ENCODE results near the gene FGFRL1.
"Not testable (repeated sequence)": the region's sequence is repeated elsewhere in the genome, so short reads cannot be mapped to it uniquely, and the experiment has no call there.

Gene FGFRL1

GRCh38 chr4:1052231-1052671, 40.8 kb downstream of the FGFRL1 start:
- Histone ChIP-seq H2AFZ (ENCODE audit: low read depth, low read length) (no peak overlapping the region), H3K4me1 (ENCODE audit: insufficient read depth, low read length) (no peaks in the 10 kb centered on the region), H3K9me3 (ENCODE audit: low read length) (peaks cover 8% of the 10 kb centered on the region), H3K4me3 (ENCODE audit: low read length) (no peak overlapping the region), H3K36me3 (ENCODE audit: insufficient read depth, low read length) (no peaks in the 10 kb centered on the region), H3K27me3 (ENCODE audit: insufficient read depth, low read length) (peaks cover 42% of the 10 kb centered on the region)

GRCh38 chr4:1053080-1053661, 41.7 kb downstream of the FGFRL1 start:
- no peaks in the 10 kb centered on the region for H3K4me1 ChIP-seq (ENCODE audit: insufficient read depth, low read length)
- no peak overlapping the region for H3K4me3 ChIP-seq (ENCODE audit: low read length)
- peaks cover 8% of the 10 kb centered on the region for H3K9me3 ChIP-seq (ENCODE audit: low read length)
- no peaks in the 10 kb centered on the region for H3K36me3 ChIP-seq (ENCODE audit: insufficient read depth, low read length)
- H3K27me3 ChIP-seq (ENCODE audit: insufficient read depth, low read length) = peaks cover 47% of the 10 kb centered on the region
- H2AFZ ChIP-seq (ENCODE audit: low read depth, low read length) = no peak overlapping the region

GRCh38 chr4:1053891-1054290, 42.5 kb downstream of the FGFRL1 start:
- not testable (repeated sequence) for H3K4me1 ChIP-seq (ENCODE audit: insufficient read depth, low read length); H3K4me3 ChIP-seq (ENCODE audit: low read length)
- H3K27me3 ChIP-seq (ENCODE audit: insufficient read depth, low read length) = peaks cover 54% of the 10 kb centered on the region

GRCh38 chr4:1054696-1055242, 43.3 kb downstream of the FGFRL1 start:
- not testable (repeated sequence) for H3K4me1 ChIP-seq (ENCODE audit: insufficient read depth, low read length); H3K36me3 ChIP-seq (ENCODE audit: insufficient read depth, low read length); H3K4me3 ChIP-seq (ENCODE audit: low read length); H3K9me3 ChIP-seq (ENCODE audit: low read length); H2AFZ ChIP-seq (ENCODE audit: low read depth, low read length)
- peaks cover 60% of the 10 kb centered on the region for H3K27me3 ChIP-seq (ENCODE audit: insufficient read depth, low read length)

More at GRCh38 chr4:1053891-1054290, 42.5 kb downstream of the FGFRL1 start:
- not testable (repeated sequence) for H2AFZ ChIP-seq (ENCODE audit: low read depth, low read length); H3K9me3 ChIP-seq (ENCODE audit: low read length); H3K36me3 ChIP-seq (ENCODE audit: insufficient read depth, low read length)

GRCh38 chr4:1055243-1055701, 43.8 kb downstream of the FGFRL1 start:
- not testable (repeated sequence) for H3K4me1 ChIP-seq (ENCODE audit: insufficient read depth, low read length); H2AFZ ChIP-seq (ENCODE audit: low read depth, low read length); H3K36me3 ChIP-seq (ENCODE audit: insufficient read depth, low read length); H3K4me3 ChIP-seq (ENCODE audit: low read length); H3K9me3 ChIP-seq (ENCODE audit: low read length)
- peaks cover 60% of the 10 kb centered on the region for H3K27me3 ChIP-seq (ENCODE audit: insufficient read depth, low read length)

- Histone ChIP-seq H3K4me3 (ENCODE audit: low read length) (no peak overlapping the region), H3K4me1 (ENCODE audit: insufficient read depth, low read length) (no peaks in the 10 kb centered on the region), H3K9me3 (ENCODE audit: low read length) (peaks cover 8% of the 10 kb centered on the region), H3K36me3 (ENCODE audit: insufficient read depth, low read length) (no peaks in the 10 kb centered on the region), H2AFZ (ENCODE audit: low read depth, low read length) (no peak overlapping the region), H3K27me3 (ENCODE audit: insufficient read depth, low read length) (peaks cover 60% of the 10 kb centered on the region)
Observed at GRCh38 chr4:1055721-1056590, 44.5 kb downstream of the FGFRL1 start.

- H3K27me3 ChIP-seq (ENCODE audit: insufficient read depth, low read length) = peaks cover 55% of the 10 kb centered on the region
- H3K4me3 ChIP-seq (ENCODE audit: low read length) = no peak overlapping the region
- no peaks in the 10 kb centered on the region for H3K36me3 ChIP-seq (ENCODE audit: insufficient read depth, low read length)
- H2AFZ ChIP-seq (ENCODE audit: low read depth, low read length) = no peak overlapping the region
- H3K9me3 ChIP-seq (ENCODE audit: low read length) = peaks cover 4% of the 10 kb centered on the region
- H3K4me1 ChIP-seq (ENCODE audit: insufficient read depth, low read length) = peaks cover 2% of the 10 kb centered on the region
Observed at GRCh38 chr4:1056671-1057402, 45.4 kb downstream of the FGFRL1 start.

GRCh38 chr4:1057403-1057745, 45.9 kb downstream of the FGFRL1 start:
- no peaks in the 10 kb centered on the region for H3K36me3 ChIP-seq (ENCODE audit: insufficient read depth, low read length)
- peaks cover 7% of the 10 kb centered on the region for H3K4me1 ChIP-seq (ENCODE audit: insufficient read depth, low read length)
- H2AFZ ChIP-seq (ENCODE audit: low read depth, low read length) = no peak overlapping the region
- H3K9me3 ChIP-seq (ENCODE audit: low read length) = peaks cover 4% of the 10 kb centered on the region
- peaks cover 50% of the 10 kb centered on the region for H3K27me3 ChIP-seq (ENCODE audit: insufficient read depth, low read length)
- no peak overlapping the region for H3K4me3 ChIP-seq (ENCODE audit: low read length)

GRCh38 chr4:1058198-1058996, 47.0 kb downstream of the FGFRL1 start:
- peaks cover 10% of the 10 kb centered on the region for H3K4me1 ChIP-seq (ENCODE audit: insufficient read depth, low read length)
- no peak overlapping the region for H3K4me3 ChIP-seq (ENCODE audit: low read length)
- H3K36me3 ChIP-seq (ENCODE audit: insufficient read depth, low read length) = no peaks in the 10 kb centered on the region
- no peak overlapping the region for H2AFZ ChIP-seq (ENCODE audit: low read depth, low read length)
- no peaks in the 10 kb centered on the region for H3K9me3 ChIP-seq (ENCODE audit: low read length)
- peaks cover 40% of the 10 kb centered on the region for H3K27me3 ChIP-seq (ENCODE audit: insufficient read depth, low read length)

GRCh38 chr4:1058997-1059665, 47.7 kb downstream of the FGFRL1 start:
- Histone ChIP-seq H3K9me3 (ENCODE audit: low read length) (no peaks in the 10 kb centered on the region), H3K4me1 (ENCODE audit: insufficient read depth, low read length) (peaks cover 10% of the 10 kb centered on the region), H3K36me3 (ENCODE audit: insufficient read depth, low read length) (no peaks in the 10 kb centered on the region), H2AFZ (ENCODE audit: low read depth, low read length) (no peak overlapping the region), H3K4me3 (ENCODE audit: low read length) (no peak overlapping the region), H3K27me3 (ENCODE audit: insufficient read depth, low read length) (peaks cover 38% of the 10 kb centered on the region)

GRCh38 chr4:1060121-1060520, 48.7 kb downstream of the FGFRL1 start:
- Histone ChIP-seq H3K4me3 (ENCODE audit: low read length) (no peak overlapping the region), H3K4me1 (ENCODE audit: insufficient read depth, low read length) (peaks cover 10% of the 10 kb centered on the region), H3K9me3 (ENCODE audit: low read length) (no peaks in the 10 kb centered on the region), H2AFZ (ENCODE audit: low read depth, low read length) (no peak overlapping the region), H3K36me3 (ENCODE audit: insufficient read depth, low read length) (no peaks in the 10 kb centered on the region), H3K27me3 (ENCODE audit: insufficient read depth, low read length) (peaks cover 43% of the 10 kb centered on the region)

GRCh38 chr4:1060621-1061020, 49.2 kb downstream of the FGFRL1 start:
- Histone ChIP-seq H2AFZ (ENCODE audit: low read depth, low read length) (no peak overlapping the region), H3K27me3 (ENCODE audit: insufficient read depth, low read length) (peaks cover 38% of the 10 kb centered on the region), H3K9me3 (ENCODE audit: low read length) (no peaks in the 10 kb centered on the region), H3K36me3 (ENCODE audit: insufficient read depth, low read length) (no peaks in the 10 kb centered on the region), H3K4me3 (ENCODE audit: low read length) (no peak overlapping the region), H3K4me1 (ENCODE audit: insufficient read depth, low read length) (peaks cover 10% of the 10 kb centered on the region)

Data from neuron (in vitro differentiated cells).